Measurements from ENCODE around the gene IPCEF1. TPM values are rescaled to one million over a fixed set of nuclear protein-coding genes. Genes with fewer than 3 reads are reported as not detected.
"Not testable (repeated sequence)": the region's sequence is repeated elsewhere in the genome, so short reads cannot be mapped to it uniquely, and the experiment has no call there.

Gene IPCEF1
- total RNA-seq, 1 experiment from 2014 or later = 1.9 TPM

- Mint-ChIP-seq H3K4me1 (ENCODE audit: low read depth, unreplicated experiment) (no peaks in the 10 kb centered on the region), H3K27me3 (ENCODE audit: insufficient read depth, unreplicated experiment) (no peaks in the 10 kb centered on the region), H3K9me3 (ENCODE audit: unreplicated experiment) (no peaks in the 10 kb centered on the region), H3K27ac (ENCODE audit: unreplicated experiment) (no peak overlapping the region), H3K36me3 (ENCODE audit: insufficient read depth, unreplicated experiment) (no peaks in the 10 kb centered on the region), H3K4me3 (ENCODE audit: unreplicated experiment) (no peak overlapping the region)
- no peak overlapping the region for H3K4me3 ChIP-seq (ENCODE audit: low read depth, low read length)
- no peaks in the 10 kb centered on the region for H3K4me1 ChIP-seq
- H3K36me3 ChIP-seq (ENCODE audit: control insufficient read depth, insufficient read depth, low read length) = no peaks in the 10 kb centered on the region
- no TSS peak for BruUV-seq (replicated peaks)
- POLR2A ChIA-PET = no interaction called here
- no peaks in the 10 kb centered on the region for H3K27me3 ChIP-seq (replicated peaks; ENCODE audit: control insufficient read depth, insufficient read depth, low read length)
- CTCF ChIA-PET = no interaction called here
- intact Hi-C loops (cut with micrococcal nuclease; ENCODE audit: unreplicated experiment) = no loop called here
- no peak for TF ChIP-seq CTCF (IDR thresholded peaks at IDR 0.05; ENCODE audit: insufficient read depth in 1 of 2, low read depth in 1 of 2, low read length in 1 of 2, severe bottlenecking in 1 of 2, unreplicated experiment in 1 of 2)
- no peaks in the 10 kb centered on the region for H3K9me3 ChIP-seq
- DNase-seq = no peak
These were observed 52.4 kb downstream of the IPCEF1 start for GRCh38 chr6:154304191-154304590.

- H3K27me3 ChIP-seq (replicated peaks; ENCODE audit: control insufficient read depth, insufficient read depth, low read length); BruUV-seq (replicated peaks); H3K4me1 ChIP-seq; H3K9me3 Mint-ChIP-seq (ENCODE audit: unreplicated experiment); H3K4me1 Mint-ChIP-seq (ENCODE audit: low read depth, unreplicated experiment); H3K27me3 Mint-ChIP-seq (ENCODE audit: insufficient read depth, unreplicated experiment); intact Hi-C loops (cut with micrococcal nuclease; ENCODE audit: unreplicated experiment); DNase-seq; POLR2A ChIA-PET; H3K4me3 Mint-ChIP-seq (ENCODE audit: unreplicated experiment); H3K9me3 ChIP-seq; H3K36me3 Mint-ChIP-seq (ENCODE audit: insufficient read depth, unreplicated experiment); H3K36me3 ChIP-seq (ENCODE audit: control insufficient read depth, insufficient read depth, low read length); H3K4me3 ChIP-seq (ENCODE audit: low read depth, low read length); H3K27ac Mint-ChIP-seq (ENCODE audit: unreplicated experiment): not testable (repeated sequence)
- CTCF ChIA-PET = interaction anchor here (0.6 kb wide), 1 partner anchor 23 kb away, joined by 3 read pairs; no protein-coding TSS in a partner anchor
These were observed 53.0 kb downstream of the IPCEF1 start for GRCh38 chr6:154303642-154304041.

- Histone ChIP-seq H3K27me3 (replicated peaks; ENCODE audit: control insufficient read depth, insufficient read depth, low read length) (no peaks in the 10 kb centered on the region), H3K4me1 (peaks cover 13% of the 10 kb centered on the region), H3K36me3 (ENCODE audit: control insufficient read depth, insufficient read depth, low read length) (no peaks in the 10 kb centered on the region), H3K4me3 (ENCODE audit: low read depth, low read length) (no peak overlapping the region), H3K9me3 (no peaks in the 10 kb centered on the region)
- POLR2A ChIA-PET = no interaction called here
- Mint-ChIP-seq H3K4me3 (ENCODE audit: unreplicated experiment) (no peak overlapping the region), H3K4me1 (ENCODE audit: low read depth, unreplicated experiment) (peaks cover 7% of the 10 kb centered on the region), H3K27ac (ENCODE audit: unreplicated experiment) (no peak overlapping the region), H3K9me3 (ENCODE audit: unreplicated experiment) (no peaks in the 10 kb centered on the region), H3K27me3 (ENCODE audit: insufficient read depth, unreplicated experiment) (no peaks in the 10 kb centered on the region), H3K36me3 (ENCODE audit: insufficient read depth, unreplicated experiment) (no peaks in the 10 kb centered on the region)
- CTCF ChIA-PET = no interaction called here
- intact Hi-C loops (cut with micrococcal nuclease; ENCODE audit: unreplicated experiment) = no loop called here
- no peak for TF ChIP-seq CTCF (IDR thresholded peaks at IDR 0.05; ENCODE audit: insufficient read depth in 1 of 2, low read depth in 1 of 2, low read length in 1 of 2, severe bottlenecking in 1 of 2, unreplicated experiment in 1 of 2)
- no TSS peak for BruUV-seq (replicated peaks)
- no peak for DNase-seq
These were observed 54.5 kb downstream of the IPCEF1 start for GRCh38 chr6:154301839-154302752.
